HL-60 (cell line): ENCODE results near the gene GTSE1.

ENCODE experiments used
- DNase-seq, 2 experiments: peaks; one replicate each; pipeline ENCODE4 v3.0.0-alpha.2; 2010 to 2020; ENCODE audit warnings: low read depth in 1 of 2, low spot score in 1 of 2
- H3K27ac ChIP-seq: fragments of 250-450 bp; sonication (Bioruptor Pico); replicated peaks from 2 replicates; pipeline ENCODE4 v1.5.1; 2020; ENCODE audit warnings: mild to moderate bottlenecking, moderate library complexity
- H3K27me3 ChIP-seq: fragments of 250-450 bp; sonication (Bioruptor Pico); 2 replicates; pipeline ENCODE4 v1.5.1; 2021; ENCODE audit warnings: mild to moderate bottlenecking, moderate library complexity; ENCODE audit not compliant: insufficient read depth, poor library complexity, severe bottlenecking
- H3K4me3 ChIP-seq: replicated peaks from 2 replicates; pipeline ENCODE4 v1.5.1; 2011; ENCODE audit warnings: mild to moderate bottlenecking, control low read depth, low read length; ENCODE audit not compliant: insufficient read depth
- CTCF ChIP-seq: IDR thresholded peaks from one replicate; pipeline ENCODE4 v1.5.1; 2011; ENCODE audit warnings: low read length, control low read depth, inconsistent platforms; ENCODE audit not compliant: insufficient read depth
- GABPA ChIP-seq: IDR thresholded peaks from 2 replicates; pipeline ENCODE4 v1.6.1; 2012; ENCODE audit warnings: low read depth
- POLR2AphosphoS5 ChIP-seq: IDR thresholded peaks from 2 replicates; pipeline ENCODE4 v1.6.1; 2012; ENCODE audit warnings: low read depth
- REST ChIP-seq: IDR thresholded peaks from 2 replicates; pipeline ENCODE4 v1.6.1; 2012; ENCODE audit warnings: low read depth; ENCODE audit not compliant: insufficient replicate concordance
- SPI1 ChIP-seq: IDR thresholded peaks from 2 replicates; pipeline ENCODE4 v1.6.1; 2012; ENCODE audit warnings: low read depth, mild to moderate bottlenecking, borderline replicate concordance

Gene GTSE1

GRCh38 chr22:46349238-46349637 lies 52.6 kb downstream of the GTSE1 start:
- Histone ChIP-seq H3K27ac (no peak overlapping the region), H3K4me3 (no peak overlapping the region), H3K27me3 (no peaks in the 10 kb centered on the region)
- no peak for DNase-seq
- TF ChIP-seq REST: no peak
- TF ChIP-seq SPI1: no peak
- TF ChIP-seq POLR2AphosphoS5: no peak
- TF ChIP-seq CTCF: no peak
- TF ChIP-seq GABPA: no peak

- no peak for DNase-seq
- H3K4me3 ChIP-seq: no peak overlapping the region
- H3K27me3 ChIP-seq: no peaks in the 10 kb centered on the region
- no peak overlapping the region for H3K27ac ChIP-seq
- no peak for TF ChIP-seq SPI1
- TF ChIP-seq CTCF: no peak
- TF ChIP-seq GABPA: no peak
- TF ChIP-seq POLR2AphosphoS5: no peak
- no peak for TF ChIP-seq REST
These were observed 53.0 kb downstream of the GTSE1 start for GRCh38 chr22:46349681-46350080.

- no peak for DNase-seq
- no peak for TF ChIP-seq SPI1
- TF ChIP-seq GABPA: no peak
- TF ChIP-seq REST: no peak
- no peak for TF ChIP-seq CTCF
- no peak for TF ChIP-seq POLR2AphosphoS5
These were observed 53.5 kb downstream of the GTSE1 start for GRCh38 chr22:46350121-46350520.

More at GRCh38 chr22:46350121-46350520, 53.5 kb downstream of the GTSE1 start:
- no peak overlapping the region for H3K27ac ChIP-seq
- H3K27me3 ChIP-seq: no peaks in the 10 kb centered on the region
- H3K4me3 ChIP-seq: no peak overlapping the region
